H1 (cell line): Measurements from ENCODE around the gene SLC25A36. TPM values are rescaled to one million over a fixed set of nuclear protein-coding genes. Genes with fewer than 3 reads are reported as not detected.

Experiments
- CTCF ChIA-PET: fragments of 300-600 bp; sonication (Branson Sonifier 250); formaldehyde crosslinking; loops from one replicate; lab custom pipeline; 2021; ENCODE audit not compliant: partially characterized antibody; lab: Charles Lee
- POLR2A ChIA-PET: fragments of 300-600 bp; sonication (Branson Sonifier 250); formaldehyde crosslinking; loops from one replicate; lab custom pipeline; 2021; ENCODE audit warnings: inconsistent platforms; ENCODE audit not compliant: partially characterized antibody; lab: Charles Lee
- DNase-seq, 2 experiments: peaks; one replicate each; pipeline versions ENCODE4 v3.0.0 to v3.0.0-alpha.2; 2010 to 2022; ENCODE audit warnings: low spot score in 2 of 2, low read depth in 1 of 2, mixed read lengths in 1 of 2
- FAIRE-seq: peaks from 2 replicates; lab custom pipeline; 2011; peaks lifted over from hg19 to GRCh38; lab: Jason Lieb, UNC
- H2AFZ ChIP-seq: 2 replicates; pipeline ENCODE4 v1.8.1; 2012; ENCODE audit warnings: low read length, inconsistent platforms
- H2AK5ac ChIP-seq: 2 replicates; pipeline ENCODE4 v1.6.1; 2013; ENCODE audit warnings: low read depth, low read length
- H2BK120ac ChIP-seq: replicated peaks from 2 replicates; pipeline ENCODE3; 2013; ENCODE audit warnings: low read depth, low read length, inconsistent platforms
- H2BK12ac ChIP-seq: 2 replicates; pipeline ENCODE4 v1.6.1; 2013; ENCODE audit warnings: low read depth, low read length
- H2BK15ac ChIP-seq: 2 replicates; pipeline ENCODE4 v1.6.1; 2013; ENCODE audit warnings: low read length
- H2BK20ac ChIP-seq: 2 replicates; pipeline ENCODE4 v1.6.1; 2013; ENCODE audit warnings: low read length
- H2BK5ac ChIP-seq: 2 replicates; pipeline ENCODE4 v1.6.1; 2013; ENCODE audit warnings: low read depth, low read length
- H3K14ac ChIP-seq: 2 replicates; pipeline ENCODE4 v1.6.1; 2013; ENCODE audit warnings: inconsistent platforms; ENCODE audit not compliant: insufficient read length
- H3K18ac ChIP-seq: 2 replicates; pipeline ENCODE4 v1.6.1; 2013; ENCODE audit warnings: low read length; ENCODE audit errors: extremely low read depth
- H3K23ac ChIP-seq: 2 replicates; pipeline ENCODE4 v1.6.1; 2013; ENCODE audit warnings: inconsistent platforms; ENCODE audit not compliant: insufficient read length
- H3K23me2 ChIP-seq: 2 replicates; pipeline ENCODE4 v1.6.1; 2013; ENCODE audit warnings: low read depth, low read length
- H3K27ac ChIP-seq: 2 replicates; pipeline ENCODE4 v1.6.1; 2011; ENCODE audit warnings: low read depth, low read length, inconsistent platforms
- H3K27me3 ChIP-seq, 4 experiments: replicated peaks in 1 of 4; 1 replicate in 1 of 4; 2 replicates in 3 of 4; pipeline versions ENCODE4 v1.6.1 to v1.8.1; 2011 to 2013; ENCODE audit warnings: low read length in 3 of 4, mild to moderate bottlenecking in 3 of 4, inconsistent platforms in 2 of 4, mixed read lengths in 2 of 4, moderate library complexity in 1 of 4; ENCODE audit not compliant: control insufficient read depth in 3 of 4, insufficient read depth in 3 of 4; ENCODE audit errors: extremely low read depth in 1 of 4
- H3K36me3 ChIP-seq, 4 experiments: 2 replicates each; pipeline versions ENCODE4 v1.6.1 to v1.8.1; 2011 to 2013; ENCODE audit warnings: mild to moderate bottlenecking in 4 of 4, low read length in 3 of 4, moderate library complexity in 2 of 4, control low read depth in 1 of 4, inconsistent platforms in 1 of 4; ENCODE audit not compliant: insufficient read depth in 4 of 4, control insufficient read depth in 2 of 4
- H3K4ac ChIP-seq: replicated peaks from 2 replicates; pipeline ENCODE3; 2013; ENCODE audit warnings: low read length, low read depth, mixed read lengths, inconsistent platforms; ENCODE audit not compliant: insufficient read length
- H3K4me1 ChIP-seq, 4 experiments: replicated peaks in 1 of 4; 1 replicate in 1 of 4; 2 replicates in 3 of 4; pipeline versions ENCODE4 v1.6.1 to v1.8.1; 2011 to 2013; ENCODE audit warnings: low read length in 3 of 4, inconsistent platforms in 2 of 4, mixed read lengths in 1 of 4; ENCODE audit not compliant: insufficient read depth in 4 of 4, control insufficient read depth in 3 of 4
- H3K4me2 ChIP-seq, 2 experiments: 2 replicates each; pipeline versions ENCODE4 v1.6.1 to v1.8.1; 2011 to 2013; ENCODE audit warnings: low read depth in 2 of 2, low read length in 2 of 2, control low read depth in 1 of 2, inconsistent platforms in 1 of 2, mild to moderate bottlenecking in 1 of 2; ENCODE audit not compliant: insufficient read depth in 1 of 2
- H3K4me3 ChIP-seq, 4 experiments: fragments of 200-600, 300-600 bp in 1 of 4; sonication (generic), shearing (Covaris generic), sonication (Bioruptor Twin) in 1 of 4; 2 replicates each; pipeline versions ENCODE4 v1.5.1 to v1.8.1; 2011 to 2016; ENCODE audit warnings: low read length in 4 of 4, low read depth in 3 of 4, control low read depth in 2 of 4, inconsistent platforms in 2 of 4, mild to moderate bottlenecking in 2 of 4, mixed read lengths in 1 of 4, moderate library complexity in 1 of 4; ENCODE audit not compliant: insufficient read depth in 2 of 4; ENCODE audit errors: extremely low read depth in 1 of 4
- H3K56ac ChIP-seq: replicated peaks from 2 replicates; pipeline ENCODE3; 2013; ENCODE audit warnings: low read depth, mild to moderate bottlenecking, mixed read lengths, low read length, inconsistent platforms; ENCODE audit not compliant: insufficient read length
- H3K79me1 ChIP-seq: 2 replicates; pipeline ENCODE4 v1.6.1; 2013; ENCODE audit warnings: low read depth, low read length, control low read depth
- H3K79me2 ChIP-seq, 2 experiments: 2 replicates each; pipeline versions ENCODE4 v1.6.1 to v1.8.1; 2012 to 2013; ENCODE audit warnings: low read length in 2 of 2, mild to moderate bottlenecking in 2 of 2, inconsistent platforms in 1 of 2; ENCODE audit not compliant: insufficient read depth in 2 of 2, control insufficient read depth in 1 of 2
- H3K9ac ChIP-seq, 4 experiments: replicated peaks in 1 of 4; 1 replicate in 1 of 4; 2 replicates in 3 of 4; pipeline versions ENCODE4 v1.6.1 to v1.8.1; 2011 to 2013; ENCODE audit warnings: low read depth in 3 of 4, low read length in 3 of 4, control low read depth in 2 of 4, mild to moderate bottlenecking in 2 of 4, moderate library complexity in 2 of 4, inconsistent platforms in 1 of 4; ENCODE audit errors: extremely low read depth in 1 of 4
- H3K9me3 ChIP-seq, 2 experiments: 2 replicates each; pipeline versions ENCODE4 v1.6.1 to v1.8.1; 2012 to 2013; ENCODE audit warnings: mild to moderate bottlenecking in 2 of 2, moderate library complexity in 2 of 2, control low read depth in 1 of 2, inconsistent platforms in 1 of 2, low read depth in 1 of 2, low read length in 1 of 2, mixed read lengths in 1 of 2; ENCODE audit not compliant: insufficient read depth in 2 of 2
- H4K20me1 ChIP-seq, 2 experiments: replicated peaks in 1 of 2; 2 replicates each; pipeline versions ENCODE3 to v1.8.1; 2011 to 2013; ENCODE audit warnings: inconsistent platforms in 2 of 2, low read length in 2 of 2, mild to moderate bottlenecking in 1 of 2; ENCODE audit not compliant: insufficient read depth in 2 of 2, control insufficient read depth in 1 of 2
- H4K5ac ChIP-seq: 2 replicates; pipeline ENCODE4 v1.6.1; 2013; ENCODE audit warnings: low read length, low read depth, mixed read lengths, inconsistent platforms; ENCODE audit not compliant: insufficient read length
- H4K8ac ChIP-seq: 2 replicates; pipeline ENCODE4 v1.8.0; 2013; ENCODE audit warnings: mild to moderate bottlenecking, moderate library complexity, low read length, inconsistent platforms; ENCODE audit not compliant: insufficient read depth; ENCODE audit errors: extremely low read depth
- H4K91ac ChIP-seq: replicated peaks from 2 replicates; pipeline ENCODE3; 2013; ENCODE audit warnings: low read length, mixed read lengths, inconsistent platforms; ENCODE audit not compliant: insufficient read length
- CTBP2 ChIP-seq: IDR thresholded peaks from 2 replicates; pipeline ENCODE4 v1.7.0; 2011; ENCODE audit warnings: borderline replicate concordance, mild to moderate bottlenecking, moderate library complexity, mixed read lengths, low read length; ENCODE audit not compliant: insufficient read depth, insufficient read length
- EP300 ChIP-seq, 2 experiments: IDR thresholded peaks; 1 replicate in 1 of 2; 2 replicates in 1 of 2; pipeline ENCODE4 v1.6.1; 2011 to 2012; ENCODE audit warnings: low read depth in 2 of 2, low read length in 2 of 2, mild to moderate bottlenecking in 2 of 2, borderline replicate concordance in 1 of 2, inconsistent platforms in 1 of 2, moderate library complexity in 1 of 2
- GABPA ChIP-seq: IDR thresholded peaks from 2 replicates; pipeline ENCODE4 v1.6.1; 2011; ENCODE audit warnings: mild to moderate bottlenecking, low read length, moderate library complexity, borderline replicate concordance; ENCODE audit not compliant: insufficient read depth
- HDAC2 ChIP-seq, 2 experiments: fragments of 300-600 bp in 1 of 2; sonication (generic) in 1 of 2; IDR thresholded peaks; 2 replicates each; pipeline ENCODE4 v1.6.1; 2011 to 2012; ENCODE audit warnings: low read depth in 2 of 2, low read length in 2 of 2, mild to moderate bottlenecking in 2 of 2, moderate library complexity in 2 of 2, borderline replicate concordance in 1 of 2, inconsistent platforms in 1 of 2
- KDM4A ChIP-seq: IDR thresholded peaks from one replicate; pipeline ENCODE4 v1.7.1; 2012; ENCODE audit warnings: low read depth, mild to moderate bottlenecking, moderate library complexity, low read length, inconsistent platforms; ENCODE audit not compliant: severe bottlenecking
- KDM5A ChIP-seq: fragments of 200-600 bp; IDR thresholded peaks from 2 replicates; pipeline ENCODE4 v1.7.1; 2012; ENCODE audit warnings: mild to moderate bottlenecking, low read length, inconsistent platforms, mixed read lengths
- RBBP5 ChIP-seq: IDR thresholded peaks from 2 replicates; pipeline ENCODE4 v1.7.1; 2012; ENCODE audit warnings: low read depth, mild to moderate bottlenecking, inconsistent platforms, low read length, moderate library complexity, borderline replicate concordance
- RNF2 ChIP-seq: fragments of 200-900, 300-1000 bp; sonication (generic); IDR thresholded peaks from 2 replicates; pipeline ENCODE4 v1.7.1; 2016; ENCODE audit warnings: borderline replicate concordance, low read depth, mild to moderate bottlenecking, antibody characterized with exemption, low read length; ENCODE audit not compliant: poor library complexity, severe bottlenecking; ENCODE audit errors: missing control alignments
- SIN3A ChIP-seq, 2 experiments: IDR thresholded peaks in 1 of 2; conservative IDR thresholded peaks in 1 of 2; 2 replicates each; pipeline ENCODE4 v1.6.1; 2011 to 2012; ENCODE audit warnings: low read length in 2 of 2, improper control_type of control experiment in 1 of 2, low read depth in 1 of 2, mild to moderate bottlenecking in 1 of 2
- SIRT6 ChIP-seq: IDR thresholded peaks from one replicate; pipeline ENCODE4 v1.7.1; 2012; ENCODE audit warnings: low read length, inconsistent platforms
- SIX5 ChIP-seq: IDR thresholded peaks from 2 replicates; pipeline ENCODE4 v1.6.1; 2011; ENCODE audit warnings: mild to moderate bottlenecking, low read depth, low read length
- TEAD4 ChIP-seq: IDR thresholded peaks from 2 replicates; pipeline ENCODE4 v1.6.1; 2012; ENCODE audit warnings: low read depth, low read length, inconsistent platforms, mixed read lengths
- YY1 ChIP-seq: IDR thresholded peaks from 2 replicates; pipeline ENCODE4 v1.6.1; 2011; ENCODE audit warnings: low read depth, mild to moderate bottlenecking, low read length
- WGBS, 2 experiments: shearing (Covaris generic) in 1 of 2; methylation state at CpG; one replicate each; pipeline versions ENCODE4 v1.1.6 to v1.1.7; 2013 to 2015; ENCODE audit warnings: low lambda C conversion rate in 2 of 2, mixed read lengths in 2 of 2, inconsistent platforms in 1 of 2, low coverage in 1 of 2, missing lambda C conversion rate in 1 of 2; ENCODE audit not compliant: insufficient replicate concordance in 2 of 2, insufficient coverage in 1 of 2, insufficient read length in 1 of 2; ENCODE audit errors: extremely low coverage in 1 of 2, missing lambda C conversion rate in 1 of 2; 5-methylcytosine and 5-hydroxymethylcytosine counted together
- polyA plus RNA-seq, 7 experiments: library from polyadenylated mRNA; depleted of rRNA in 3 of 7; stranded (reverse) in 5 of 7; unstranded in 2 of 7; fragments of >200 nt in 5 of 7; fragments of 200-250 nt in 2 of 7; gene quantifications; 1 replicate in 5 of 7; 2 replicates in 1 of 7; 4 replicates in 1 of 7; pipeline versions ENCODE4 v1.2.1 to v1.2.3, GENCODE V29; 2011 to 2013; ENCODE audit warnings: missing spikeins in 2 of 7, mixed read lengths in 2 of 7
- total RNA-seq: library from RNA; stranded (reverse); fragmentation: NEBNext Ultra II Directional; extraction: Animal tissue kit (Norgen Biotek cat#: 25700); gene quantifications from 2 replicates; pipeline ENCODE4 v1.2.1, GENCODE V29; 2021

The SLC25A36 gene
- total and polyA plus RNA-seq, 2 of the 8 experiments (the other 6 are each of a cell fraction or from before 2014, with no cell fraction given) = 42.9 to 71.8 TPM

DNA sequence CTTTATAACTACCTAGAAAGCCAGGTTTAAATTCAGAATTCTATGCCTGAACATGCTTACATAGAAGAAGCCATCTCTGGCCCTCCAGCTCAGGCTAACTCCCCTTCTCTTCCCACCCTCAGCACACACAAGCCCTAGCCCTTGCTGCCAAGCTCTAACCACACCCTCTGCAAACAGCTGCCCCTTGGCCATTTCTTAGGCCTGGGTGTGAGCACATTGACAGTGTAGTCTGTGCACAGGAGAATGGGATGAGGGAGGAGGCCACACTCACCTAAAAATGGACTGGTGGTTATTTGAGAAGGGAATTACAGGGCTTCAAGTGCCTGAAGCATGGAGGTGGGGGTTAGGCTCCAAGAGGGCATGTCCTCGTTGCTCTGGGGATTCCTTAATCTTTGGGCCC is 42.3 kb upstream of the SLC25A36 start:
- no peak overlapping the region for H2AK5ac ChIP-seq
- no peak overlapping the region for H2BK20ac ChIP-seq
- POLR2A ChIA-PET = no interaction called here
- no peaks in the 10 kb centered on the region for H3K4me1 ChIP-seq
- no peak overlapping the region for H2AFZ ChIP-seq
- no peaks in the 10 kb centered on the region for H4K20me1 ChIP-seq
- DNase-seq = no peak
- no peak overlapping the region for H3K9ac ChIP-seq
- no peak overlapping the region for H2BK12ac ChIP-seq
- no peak overlapping the region for H4K5ac ChIP-seq
- H3K27me3 ChIP-seq = no peaks in the 10 kb centered on the region
- CTCF ChIA-PET = interaction anchor here (0.7 to 3.3 kb wide), 20 partner anchors 9 to 1494 kb away, joined by 3 to 19 read pairs (median 5); no protein-coding TSS in a partner anchor
- no peak for FAIRE-seq
- no peak overlapping the region for H4K91ac ChIP-seq
- no peaks in the 10 kb centered on the region for H3K9me3 ChIP-seq
- no peaks in the 10 kb centered on the region for H3K23me2 ChIP-seq
- no peak overlapping the region for H3K14ac ChIP-seq
- H3K27ac ChIP-seq = no peak overlapping the region
- H3K18ac ChIP-seq = no peak overlapping the region
- H3K79me2 ChIP-seq = no peaks in the 10 kb centered on the region
- no peak overlapping the region for H3K4me3 ChIP-seq
- no peak overlapping the region for H3K23ac ChIP-seq
- no peak overlapping the region for H2BK15ac ChIP-seq
- no peak overlapping the region for H2BK120ac ChIP-seq
- no peaks in the 10 kb centered on the region for H3K79me1 ChIP-seq
- H4K8ac ChIP-seq = no peak overlapping the region
- H3K56ac ChIP-seq = no peak overlapping the region
- no peak overlapping the region for H2BK5ac ChIP-seq
- no peaks in the 10 kb centered on the region for H3K36me3 ChIP-seq
- 76% methylated on average over 1 of the region's 1 CpG; no CpG with 5 or more reads in 1 of the 2 experiments for WGBS, 2 experiments
- H3K4me2 ChIP-seq = no peak overlapping the region
- H3K4ac ChIP-seq = no peak overlapping the region
- no peak for TF ChIP-seq CTBP2
- TF ChIP-seq SIRT6 = no peak
- TF ChIP-seq EP300 (IDR thresholded peaks at IDR 0.05; ENCODE audit: borderline replicate concordance in 1 of 2, low read depth in 2 of 2, low read length in 2 of 2) = no peak
- TF ChIP-seq KDM5A = no peak
- TF ChIP-seq SIN3A (conservative IDR thresholded peaks at IDR 0.05 in 1 of 2, IDR thresholded peaks at IDR 0.05 in 1 of 2; ENCODE audit: low read depth in 1 of 2, low read length in 2 of 2) = no peak
- TF ChIP-seq HDAC2 (IDR thresholded peaks at IDR 0.05; ENCODE audit: borderline replicate concordance in 1 of 2, low read depth in 2 of 2, low read length in 2 of 2) = no peak
- no peak for TF ChIP-seq KDM4A
- no peak for TF ChIP-seq RNF2
- TF ChIP-seq GABPA = no peak
- TF ChIP-seq RBBP5 = no peak
- TF ChIP-seq YY1 = no peak
- TF ChIP-seq SIX5 = no peak
- TF ChIP-seq TEAD4 = no peak
